Measurements from ENCODE around the gene MRPS16. TPM values are rescaled to one million over a fixed set of nuclear protein-coding genes. Genes with fewer than 3 reads are reported as not detected.

MRPS16 gene
- total and polyA plus RNA-seq, 2 donors (not counting 1 experiment from before 2014, with no cell fraction given) = 27.7 to 49.6 TPM

DNA sequence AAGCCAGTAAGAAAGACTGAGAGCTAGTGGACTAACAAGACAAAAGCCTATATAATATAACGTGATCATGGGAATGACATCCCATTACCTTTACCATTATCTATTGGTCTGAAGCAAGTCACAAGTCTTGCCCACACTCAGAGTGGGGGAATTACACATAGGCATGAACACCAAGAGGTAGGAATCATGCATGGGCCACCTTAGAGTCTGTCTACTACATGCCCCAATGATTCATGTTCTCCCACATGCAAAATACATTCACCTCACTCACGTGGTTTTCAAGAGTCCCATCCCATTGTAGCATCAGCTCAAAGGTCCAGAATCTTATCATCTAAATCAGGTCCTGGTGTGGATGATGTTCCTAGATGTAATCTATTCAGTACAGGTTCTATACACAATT, 34.8 kb downstream of the MRPS16 start:
- Mint-ChIP-seq H3K4me3 (no peak overlapping the region), H3K27me3 (no peaks in the 10 kb centered on the region), H3K4me1 (peaks cover 5% of the 10 kb centered on the region), H3K27ac (no peak overlapping the region), H3K9me3 (ENCODE audit: insufficient read depth) (peaks cover 3% of the 10 kb centered on the region)
- DNase-seq (no peak), ATAC-seq (ENCODE audit: low read depth) (no peak)
- no peak overlapping the region for H3K4me2 ChIP-seq (replicated peaks; ENCODE audit: low read depth, low read length, poor library complexity, severe bottlenecking)
- 80% methylated on average over 1 of the region's 2 CpGs for WGBS (ENCODE audit: insufficient coverage)
- no peaks in the 10 kb centered on the region for H3K4me1 ChIP-seq (ENCODE audit: control insufficient read depth in 2 of 2, insufficient read depth in 2 of 2, low read length in 2 of 2)
- H3K27me3 ChIP-seq (replicated peaks in 1 of 4; ENCODE audit: control extremely low read depth in 1 of 4, control insufficient read depth in 3 of 4, insufficient read depth in 4 of 4, low read length in 3 of 4) = no peaks in the 10 kb centered on the region
- H2AFZ ChIP-seq (ENCODE audit: insufficient read depth, low read depth, low read length, poor library complexity, severe bottlenecking) = no peak overlapping the region
- peaks cover 0 to 3% (median 0%) of the 10 kb centered on the region in 3 donors for H3K9me3 ChIP-seq (ENCODE audit: control extremely low read depth in 1 of 3, control insufficient read depth in 2 of 3, insufficient read depth in 1 of 3, low read length in 2 of 3)
- H3K9ac ChIP-seq (ENCODE audit: low read length) = no peak overlapping the region
- no peak for TF ChIP-seq EZH2 (IDR thresholded peaks at IDR 0.05; ENCODE audit: borderline replicate concordance, insufficient read depth, low read depth, low read length, poor library complexity, severe bottlenecking)
- TF ChIP-seq, protein P1, sequence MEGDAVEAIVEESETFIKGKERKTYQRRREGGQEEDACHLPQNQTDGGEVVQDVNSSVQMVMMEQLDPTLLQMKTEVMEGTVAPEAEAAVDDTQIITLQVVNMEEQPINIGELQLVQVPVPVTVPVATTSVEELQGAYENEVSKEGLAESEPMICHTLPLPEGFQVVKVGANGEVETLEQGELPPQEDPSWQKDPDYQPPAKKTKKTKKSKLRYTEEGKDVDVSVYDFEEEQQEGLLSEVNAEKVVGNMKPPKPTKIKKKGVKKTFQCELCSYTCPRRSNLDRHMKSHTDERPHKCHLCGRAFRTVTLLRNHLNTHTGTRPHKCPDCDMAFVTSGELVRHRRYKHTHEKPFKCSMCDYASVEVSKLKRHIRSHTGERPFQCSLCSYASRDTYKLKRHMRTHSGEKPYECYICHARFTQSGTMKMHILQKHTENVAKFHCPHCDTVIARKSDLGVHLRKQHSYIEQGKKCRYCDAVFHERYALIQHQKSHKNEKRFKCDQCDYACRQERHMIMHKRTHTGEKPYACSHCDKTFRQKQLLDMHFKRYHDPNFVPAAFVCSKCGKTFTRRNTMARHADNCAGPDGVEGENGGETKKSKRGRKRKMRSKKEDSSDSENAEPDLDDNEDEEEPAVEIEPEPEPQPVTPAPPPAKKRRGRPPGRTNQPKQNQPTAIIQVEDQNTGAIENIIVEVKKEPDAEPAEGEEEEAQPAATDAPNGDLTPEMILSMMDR (IDR thresholded peaks at IDR 0.05) = no peak
- ChIA-PET POLR2A (no interaction called here), CTCF (no interaction called here)
- H3K79me2 ChIP-seq (ENCODE audit: control insufficient read depth, insufficient read depth, low read length) = no peaks in the 10 kb centered on the region
- H3K36me3 ChIP-seq (replicated peaks in 1 of 2; ENCODE audit: control extremely low read depth in 1 of 2, control insufficient read depth in 1 of 2, extremely low read depth in 1 of 2, insufficient read depth in 2 of 2, low read length in 1 of 2) = peaks cover 4 to 19% of the 10 kb centered on the region in 2 experiments
- no peak overlapping the region for H3K4me3 ChIP-seq (ENCODE audit: control extremely low read depth in 1 of 5, extremely low read depth in 1 of 5, insufficient read depth in 1 of 5, low read depth in 2 of 5, low read length in 4 of 5)
- intact Hi-C loops (cut with micrococcal nuclease) = no loop called here
- H4K20me1 ChIP-seq (ENCODE audit: control insufficient read depth, insufficient read depth, low read length, poor library complexity, severe bottlenecking) = no peaks in the 10 kb centered on the region
- H3K27ac ChIP-seq (ENCODE audit: low read length in 2 of 2) = no peak overlapping the region

DNA sequence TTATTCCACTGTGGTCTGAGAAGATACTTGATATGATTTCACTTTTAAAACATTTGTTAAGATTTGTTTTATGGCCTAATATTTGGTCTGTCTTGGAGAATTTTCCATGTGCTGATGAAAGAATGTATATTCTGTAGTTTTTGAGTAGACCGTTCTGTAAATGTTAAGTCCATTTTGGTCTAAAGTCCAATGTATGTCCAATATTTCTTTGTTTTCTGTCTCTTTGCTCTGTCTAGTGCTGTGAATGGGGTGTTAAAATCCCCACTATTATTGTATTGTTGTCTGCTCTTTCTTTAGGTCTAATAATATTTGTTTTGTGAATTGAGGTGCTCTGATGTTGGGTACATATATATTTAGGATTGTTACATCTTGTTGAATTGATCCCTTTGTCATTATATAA, 36.7 kb downstream of the MRPS16 start:
- no peak overlapping the region for H3K9ac ChIP-seq (ENCODE audit: low read length)
- intact Hi-C loops (cut with micrococcal nuclease) = no loop called here
- no peak for DNase-seq
- no peak overlapping the region for H3K27ac Mint-ChIP-seq
- ChIA-PET POLR2A (no interaction called here), CTCF (no interaction called here)
- TF ChIP-seq EZH2 (IDR thresholded peaks at IDR 0.05; ENCODE audit: borderline replicate concordance, insufficient read depth, low read depth, low read length, poor library complexity, severe bottlenecking) = no peak
- TF ChIP-seq, protein P1 (IDR thresholded peaks at IDR 0.05) = no peak
- peaks cover 4 to 19% of the 10 kb centered on the region in 2 experiments for H3K36me3 ChIP-seq (replicated peaks in 1 of 2; ENCODE audit: control extremely low read depth in 1 of 2, control insufficient read depth in 1 of 2, extremely low read depth in 1 of 2, insufficient read depth in 2 of 2, low read length in 1 of 2)
- WGBS (ENCODE audit: insufficient coverage) = 83% methylated on average over 1 of the region's 1 CpG
- peaks cover 3% of the 10 kb centered on the region for H3K9me3 Mint-ChIP-seq (ENCODE audit: insufficient read depth)
- no peak overlapping the region for H3K4me3 ChIP-seq (ENCODE audit: control extremely low read depth in 1 of 5, extremely low read depth in 1 of 5, insufficient read depth in 1 of 5, low read depth in 2 of 5, low read length in 4 of 5)
- no peak overlapping the region for H3K4me2 ChIP-seq (replicated peaks; ENCODE audit: low read depth, low read length, poor library complexity, severe bottlenecking)
- peaks cover 5% of the 10 kb centered on the region for H3K4me1 Mint-ChIP-seq
- H4K20me1 ChIP-seq (ENCODE audit: control insufficient read depth, insufficient read depth, low read length, poor library complexity, severe bottlenecking) = no peaks in the 10 kb centered on the region
- H3K4me1 ChIP-seq (ENCODE audit: control insufficient read depth in 2 of 2, insufficient read depth in 2 of 2, low read length in 2 of 2) = no peaks in the 10 kb centered on the region
- no peaks in the 10 kb centered on the region for H3K27me3 Mint-ChIP-seq
- no peak overlapping the region for H3K27ac ChIP-seq (ENCODE audit: low read length in 2 of 2)
- no peak overlapping the region for H3K4me3 Mint-ChIP-seq
- H3K9me3 ChIP-seq (ENCODE audit: control extremely low read depth in 1 of 3, control insufficient read depth in 2 of 3, insufficient read depth in 1 of 3, low read length in 2 of 3) = peaks cover 0 to 3% (median 0%) of the 10 kb centered on the region in 3 donors
- H3K79me2 ChIP-seq (ENCODE audit: control insufficient read depth, insufficient read depth, low read length) = no peaks in the 10 kb centered on the region
- no peak overlapping the region for H2AFZ ChIP-seq (ENCODE audit: insufficient read depth, low read depth, low read length, poor library complexity, severe bottlenecking)
- no peaks in the 10 kb centered on the region for H3K27me3 ChIP-seq (replicated peaks in 1 of 4; ENCODE audit: control extremely low read depth in 1 of 4, control insufficient read depth in 3 of 4, insufficient read depth in 4 of 4, low read length in 3 of 4)
- ATAC-seq (ENCODE audit: low read depth) = no peak
